DOHH2 (cell line): ENCODE data around the gene RINL.
A peak's percentile ranks its signal among the peaks of the same experiment; 100 is the strongest.
"Not testable (repeated sequence)": the region's sequence is repeated elsewhere in the genome, so short reads cannot be mapped to it uniquely, and the experiment has no call there.

Experiments
- H3F3A ChIP-seq: fragments of 200-600 bp; sonication (generic), shearing (Covaris generic); 2 replicates; pipeline ENCODE4 v1.6.0; 2016; ENCODE audit warnings: antibody characterized with exemption, mild to moderate bottlenecking; ENCODE audit not compliant: control insufficient read depth, insufficient read depth
- H3K27ac ChIP-seq: fragments of 200-600 bp; sonication (generic); 2 replicates; pipeline ENCODE4 v1.5.1; 2014; ENCODE audit warnings: low read depth, mild to moderate bottlenecking, low read length, moderate library complexity
- H3K27me3 ChIP-seq: fragments of 200-600 bp; sonication (generic); 2 replicates; pipeline ENCODE4 v1.6.1; 2014; ENCODE audit warnings: mild to moderate bottlenecking, low read length, mixed read lengths; ENCODE audit not compliant: control insufficient read depth
- H3K36me3 ChIP-seq: fragments of 200-600 bp; sonication (generic); 2 replicates; pipeline ENCODE4 v1.6.1; 2014; ENCODE audit warnings: mild to moderate bottlenecking, low read length, moderate library complexity, mixed read lengths; ENCODE audit not compliant: control insufficient read depth
- H3K4me1 ChIP-seq: fragments of 200-600 bp; sonication (generic); 2 replicates; pipeline ENCODE4 v1.6.1; 2014; ENCODE audit warnings: mild to moderate bottlenecking, low read length, mixed read lengths; ENCODE audit not compliant: control insufficient read depth
- H3K4me2 ChIP-seq: fragments of 200-600 bp; sonication (generic); 2 replicates; pipeline ENCODE4 v1.6.0; 2014; ENCODE audit warnings: mild to moderate bottlenecking, low read length, moderate library complexity
- H3K4me3 ChIP-seq: fragments of 200-600 bp; sonication (generic); 2 replicates; pipeline ENCODE4 v1.5.1; 2014; ENCODE audit warnings: mild to moderate bottlenecking, low read length, mixed read lengths
- H3K79me2 ChIP-seq: fragments of 200-600 bp; sonication (generic); 2 replicates; pipeline ENCODE4 v1.6.1; 2014; ENCODE audit warnings: mild to moderate bottlenecking, low read length, mixed read lengths; ENCODE audit not compliant: control insufficient read depth
- H3K9me2 ChIP-seq: fragments of 200-600 bp; sonication (generic); replicated peaks from 2 replicates; pipeline ENCODE4 v1.6.1; 2014; ENCODE audit warnings: mild to moderate bottlenecking, low read length, mixed read lengths; ENCODE audit not compliant: control insufficient read depth
- H3K9me3 ChIP-seq: fragments of 200-600 bp; sonication (generic); 2 replicates; pipeline ENCODE4 v1.6.1; 2014; ENCODE audit warnings: antibody characterized with exemption, low read length, mixed read lengths; ENCODE audit not compliant: control insufficient read depth, insufficient read depth
- H4K20me1 ChIP-seq: fragments of 200-600 bp; sonication (generic); 2 replicates; pipeline ENCODE4 v1.6.0; 2014; ENCODE audit warnings: low read depth, mild to moderate bottlenecking, antibody characterized with exemption, low read length, moderate library complexity; ENCODE audit not compliant: control insufficient read depth, insufficient read depth
- CTCF ChIP-seq: fragments of 200-600 bp; sonication (generic); IDR thresholded peaks from one replicate; pipeline ENCODE4 v1.5.1; 2014; ENCODE audit warnings: antibody characterized with exemption, mild to moderate bottlenecking, low read depth, low read length; ENCODE audit not compliant: poor library complexity, severe bottlenecking
- EZH2phosphoT487 ChIP-seq: fragments of 200-600 bp; sonication (generic); IDR thresholded peaks from 2 replicates; pipeline ENCODE4 v1.6.1; 2017; ENCODE audit warnings: borderline replicate concordance, mild to moderate bottlenecking, antibody characterized with exemption, low read length, moderate library complexity, mixed read lengths

The RINL gene

GRCh38 chr19:38861368-38861767 lies 16.7 kb downstream of the RINL start:
- TF ChIP-seq CTCF (no peak), EZH2phosphoT487 (no peak)

DNA sequence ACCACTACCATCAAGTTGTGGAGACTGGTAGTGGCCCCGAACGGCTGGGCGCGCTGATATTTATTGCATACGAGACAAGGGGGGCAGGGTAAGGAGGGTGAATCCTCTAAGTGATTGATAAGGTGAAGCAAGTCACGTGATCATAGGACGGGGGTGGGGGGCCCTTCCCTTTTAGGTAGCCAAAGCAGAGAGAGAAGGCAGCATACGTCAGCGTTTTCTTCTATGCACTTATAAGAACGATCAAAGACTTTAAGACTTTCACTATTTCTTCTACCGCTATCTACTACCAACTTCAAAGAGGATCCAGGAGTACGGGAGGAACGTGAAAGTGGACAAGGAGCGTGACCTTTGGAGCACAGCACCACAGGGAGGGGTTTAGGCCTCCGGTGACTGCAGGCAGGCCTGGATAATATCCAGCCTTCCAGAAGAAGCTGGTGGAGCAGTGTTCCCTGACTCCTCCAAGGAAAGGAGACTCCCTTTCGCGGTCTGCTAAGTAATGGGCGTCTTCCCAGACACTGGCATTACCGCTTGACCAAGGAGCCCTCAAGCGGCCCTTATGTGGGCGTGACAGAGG lies 18.4 kb downstream of the RINL start:
- H4K20me1 ChIP-seq, H3K79me2 ChIP-seq, H3K27me3 ChIP-seq, H3K9me3 ChIP-seq, H3K36me3 ChIP-seq, H3K9me2 ChIP-seq: not testable (repeated sequence)
- 0 out of 2 replicates have a peak overlapping the region, but pooled peaks have one; percentile 86 for H3K27ac ChIP-seq
- H3K4me3 ChIP-seq = peak overlapping the region; percentile 49
- H3K4me2 ChIP-seq = peak overlapping the region; percentile 92
- peaks cover 70% of the 10 kb centered on the region for H3K4me1 ChIP-seq
- H3F3A ChIP-seq = peaks cover 32% of the 10 kb centered on the region

More at GRCh38 chr19:38861368-38861767, 16.7 kb downstream of the RINL start:
- no peaks in the 10 kb centered on the region for H3K9me3 ChIP-seq
- H4K20me1 ChIP-seq = no peaks in the 10 kb centered on the region
- H3K4me3 ChIP-seq = no peak overlapping the region
- H3K4me1 ChIP-seq = peaks cover 83% of the 10 kb centered on the region
- no peak overlapping the region for H3K27ac ChIP-seq
- no peak overlapping the region for H3K4me2 ChIP-seq
- peaks cover 2% of the 10 kb centered on the region; the same call in 1 of the 2 replicates for H3K79me2 ChIP-seq
- H3F3A ChIP-seq = peaks cover 49% of the 10 kb centered on the region
- H3K27me3 ChIP-seq = no peaks in the 10 kb centered on the region
- no peaks in the 10 kb centered on the region for H3K36me3 ChIP-seq
- no peaks in the 10 kb centered on the region for H3K9me2 ChIP-seq

DNA sequence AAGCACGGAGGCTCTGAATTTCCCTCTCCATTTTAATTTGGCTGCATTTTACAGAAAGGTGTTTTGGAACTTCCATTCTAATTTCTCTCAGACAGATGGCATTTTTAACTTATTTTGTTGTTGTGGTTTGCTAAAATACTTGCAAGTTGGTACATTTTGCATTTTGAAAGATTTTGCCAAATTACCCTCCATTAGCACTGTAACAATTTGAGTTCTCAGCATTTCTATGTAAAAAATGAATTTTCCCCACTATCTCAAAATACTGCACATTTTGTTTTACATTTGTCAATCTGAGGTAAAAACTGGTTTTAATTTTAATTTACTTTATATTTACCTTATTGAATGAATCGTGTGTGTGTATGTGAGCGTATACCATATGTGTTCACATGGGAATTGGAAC lies 21.3 kb downstream of the RINL start:
- Histone ChIP-seq H3F3A (peaks cover 13% of the 10 kb centered on the region), H3K36me3 (peaks cover 6% of the 10 kb centered on the region; the same call in 1 of the 2 replicates), H3K79me2 (peaks cover 15% of the 10 kb centered on the region), H3K27ac (peak overlapping the region; percentile 76), H3K4me2 (peak overlapping the region; percentile 64), H3K9me3 (no peaks in the 10 kb centered on the region), H3K4me3 (peak overlapping the region; percentile 52), H4K20me1 (no peaks in the 10 kb centered on the region), H3K9me2 (no peaks in the 10 kb centered on the region), H3K4me1 (peaks cover 59% of the 10 kb centered on the region), H3K27me3 (no peaks in the 10 kb centered on the region)
- TF ChIP-seq EZH2phosphoT487 (no peak), CTCF (no peak)

DNA sequence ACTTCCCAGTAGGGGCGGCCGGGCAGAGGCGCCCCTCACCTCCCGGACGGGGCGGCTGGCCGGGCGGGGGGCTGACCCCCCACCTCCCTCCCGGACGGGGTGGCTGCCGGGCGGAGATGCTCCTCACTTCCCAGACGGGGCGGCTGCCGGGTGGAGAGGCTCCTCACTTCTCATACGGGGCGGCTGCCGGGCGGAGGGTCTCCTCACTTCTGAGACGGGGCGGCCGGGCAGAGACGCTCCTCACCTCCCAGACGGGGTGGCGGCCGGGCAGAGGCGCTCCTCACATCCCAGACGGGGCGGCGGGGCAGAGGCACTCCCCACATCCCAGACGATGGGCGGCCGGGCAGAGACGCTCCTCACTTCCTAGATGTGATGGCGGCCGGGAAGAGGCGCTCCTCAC lies 22.3 kb downstream of the RINL start:
- not testable (repeated sequence) for H3K27ac ChIP-seq, H3K9me3 ChIP-seq, H3K27me3 ChIP-seq, H3K36me3 ChIP-seq, H3K4me3 ChIP-seq, H4K20me1 ChIP-seq, H3K9me2 ChIP-seq, H3K4me2 ChIP-seq
- peaks cover 64% of the 10 kb centered on the region for H3K4me1 ChIP-seq
- peaks cover 21% of the 10 kb centered on the region for H3K79me2 ChIP-seq
- peaks cover 16% of the 10 kb centered on the region for H3F3A ChIP-seq

GRCh38 chr19:38854961-38855360 lies 23.1 kb downstream of the RINL start:
- H3K27me3 ChIP-seq, H4K20me1 ChIP-seq, H3K36me3 ChIP-seq, H3K4me2 ChIP-seq, H3K9me3 ChIP-seq, H3K9me2 ChIP-seq, H3K27ac ChIP-seq, H3K4me3 ChIP-seq: not testable (repeated sequence)
- H3K4me1 ChIP-seq = peaks cover 61% of the 10 kb centered on the region
- peaks cover 21% of the 10 kb centered on the region for H3K79me2 ChIP-seq
- H3F3A ChIP-seq = peaks cover 16% of the 10 kb centered on the region
